NCI-H2227 treated with DMSO at 0.1 percent for 48 hours (cell line): Measurements from ENCODE around the gene TLE3.

Experiments
- DNase-seq: peaks from one replicate; lab custom pipeline; 2025; lab: John Stamatoyannopoulos, UW

The TLE3 gene

GRCh38 chr15:70083946-70084345, 13.8 kb downstream of the TLE3 start:
- DNase-seq = no peak

DNA sequence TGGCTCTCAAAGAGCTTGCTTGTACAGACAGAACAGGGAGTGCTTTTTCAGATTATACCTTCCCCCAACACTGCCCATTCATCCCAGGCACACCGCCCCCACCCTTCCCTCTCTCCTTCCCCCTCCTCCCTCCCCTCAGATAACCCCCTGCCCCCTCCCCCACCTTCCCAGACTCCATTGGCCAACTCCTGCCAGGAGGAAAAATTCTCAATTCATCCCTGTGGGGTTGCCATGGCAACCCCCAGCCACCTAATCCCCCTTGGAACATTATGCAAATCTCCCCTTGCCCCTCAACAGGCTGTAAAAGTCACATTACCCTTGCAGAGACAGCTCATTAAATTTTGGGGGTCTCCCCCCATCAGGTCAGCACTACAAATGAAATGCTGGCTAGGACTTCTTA, 14.3 kb downstream of the TLE3 start:
- no peak for DNase-seq

DNA sequence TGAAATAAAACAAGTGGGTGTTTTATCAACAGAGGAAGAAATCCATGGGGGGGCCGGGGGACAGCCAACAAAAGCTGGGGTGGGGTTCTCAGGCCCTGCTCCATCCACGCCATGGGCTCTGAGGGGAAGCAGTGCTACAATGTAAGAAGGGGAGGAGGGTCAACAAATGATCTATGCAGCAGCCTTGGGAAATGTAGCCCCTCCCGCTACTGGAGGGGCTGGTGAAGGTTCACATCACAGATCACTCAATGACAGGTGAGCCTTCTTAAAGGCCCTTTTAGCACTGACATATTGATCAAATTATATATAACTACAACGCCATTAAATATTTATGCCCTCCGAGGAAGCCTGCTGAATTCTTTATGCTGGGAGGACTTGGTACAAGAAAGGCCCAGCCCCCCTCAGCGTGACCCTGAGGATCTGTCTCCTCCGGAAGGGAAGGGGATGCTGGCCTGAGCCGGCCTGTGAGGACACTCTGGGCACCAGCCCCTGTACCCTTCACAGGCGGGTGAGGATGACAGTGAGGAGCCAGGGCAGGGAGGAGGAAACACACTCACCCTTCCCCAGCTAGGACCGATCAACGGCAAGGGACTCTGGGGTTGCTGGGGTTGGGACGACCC, 15.3 kb downstream of the TLE3 start:
- no peak for DNase-seq

GRCh38 chr15:70081612-70082011, 16.1 kb downstream of the TLE3 start:
- DNase-seq = no peak

- DNase-seq = no peak
Measured at GRCh38 chr15:70080347-70080746, 17.4 kb downstream of the TLE3 start.

DNA sequence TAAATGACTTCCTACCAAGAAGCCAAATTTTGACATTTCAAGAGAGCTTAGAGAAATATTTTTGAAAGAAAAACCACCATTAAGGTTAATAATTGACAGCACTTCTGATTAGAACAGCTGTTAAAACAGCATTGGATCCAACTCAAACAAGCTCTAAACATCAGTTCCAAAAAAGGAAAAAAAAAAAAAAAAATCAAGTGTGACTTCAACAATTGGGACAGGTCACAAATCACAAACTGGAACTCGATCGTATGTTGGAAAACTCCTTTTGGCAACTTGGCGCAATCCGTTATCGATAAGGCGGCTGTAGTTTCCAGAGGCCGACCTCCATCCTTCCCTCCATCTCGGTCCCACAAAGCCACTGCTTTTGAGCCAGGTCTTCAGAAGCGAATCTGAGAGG, 17.8 kb downstream of the TLE3 start:
- no peak for DNase-seq

GRCh38 chr15:70078578-70079417, 18.9 kb downstream of the TLE3 start:
- no peak for DNase-seq

DNA sequence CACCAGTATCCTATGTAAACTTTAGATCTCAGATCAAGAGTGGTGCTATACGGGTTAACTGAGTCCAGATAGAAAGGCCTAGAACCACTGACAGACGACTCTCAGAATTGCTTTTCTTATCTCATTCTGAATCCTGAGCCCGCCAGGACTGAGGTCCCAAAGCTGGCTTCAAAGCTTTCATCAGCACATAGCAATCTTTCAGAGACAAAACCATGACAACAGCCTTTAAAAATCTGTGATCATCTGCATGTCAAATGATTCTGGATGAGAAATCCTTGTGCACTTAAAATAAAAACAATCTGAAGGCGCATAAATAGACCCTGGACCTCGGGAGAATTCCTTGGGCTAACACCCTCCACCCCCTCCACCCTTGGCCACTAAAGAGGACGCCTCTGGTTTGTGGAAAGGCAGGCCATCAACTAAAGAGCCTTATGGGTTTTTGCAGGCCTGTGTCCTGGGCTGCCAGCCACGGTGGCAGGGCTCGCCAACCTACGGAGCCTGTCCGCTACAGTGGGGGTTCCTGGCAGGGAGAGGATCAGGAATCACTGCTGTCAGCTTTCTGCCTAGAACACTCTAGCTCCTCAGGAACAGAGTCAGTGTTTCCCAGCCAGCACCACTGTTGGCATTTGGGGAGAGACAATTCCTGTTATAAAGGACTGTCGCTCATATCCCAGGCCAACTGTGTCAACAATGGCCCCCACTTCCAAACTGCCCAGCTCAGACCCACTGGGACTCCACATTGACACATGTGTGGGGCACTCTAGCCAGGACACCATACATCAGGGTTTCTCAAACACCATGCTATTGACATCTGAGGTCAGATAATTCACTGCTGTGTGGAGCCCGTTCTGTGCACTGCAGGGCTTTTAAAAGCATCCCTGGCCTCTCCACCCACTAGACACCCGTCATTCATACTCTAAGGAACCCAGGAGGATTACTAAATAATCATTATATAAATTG, 20.2 kb downstream of the TLE3 start:
- DNase-seq = no peak

DNA sequence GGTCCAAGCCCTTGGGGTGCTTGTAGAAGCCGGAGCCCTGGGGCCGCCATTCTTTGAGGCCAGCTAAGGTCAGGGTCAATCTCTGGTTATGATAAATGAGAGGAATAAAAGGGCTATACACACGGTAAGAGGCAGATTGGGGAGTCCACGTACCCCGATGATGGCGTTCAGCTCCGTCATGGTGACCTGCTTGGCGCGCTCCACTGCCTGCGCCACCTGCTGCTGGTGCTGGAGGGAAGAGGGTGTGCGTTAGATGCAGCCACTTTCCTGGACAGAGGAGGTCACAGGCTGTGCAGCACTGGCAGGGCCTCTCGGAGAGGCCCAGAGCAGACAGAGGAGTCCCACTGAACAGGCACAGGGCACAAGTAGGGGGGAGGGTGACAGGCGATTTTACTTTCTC, 23.3 kb downstream of the TLE3 start:
- DNase-seq = no peak

- DNase-seq = no peak
Measured at GRCh38 chr15:70072479-70072878, 25.2 kb downstream of the TLE3 start.

DNA sequence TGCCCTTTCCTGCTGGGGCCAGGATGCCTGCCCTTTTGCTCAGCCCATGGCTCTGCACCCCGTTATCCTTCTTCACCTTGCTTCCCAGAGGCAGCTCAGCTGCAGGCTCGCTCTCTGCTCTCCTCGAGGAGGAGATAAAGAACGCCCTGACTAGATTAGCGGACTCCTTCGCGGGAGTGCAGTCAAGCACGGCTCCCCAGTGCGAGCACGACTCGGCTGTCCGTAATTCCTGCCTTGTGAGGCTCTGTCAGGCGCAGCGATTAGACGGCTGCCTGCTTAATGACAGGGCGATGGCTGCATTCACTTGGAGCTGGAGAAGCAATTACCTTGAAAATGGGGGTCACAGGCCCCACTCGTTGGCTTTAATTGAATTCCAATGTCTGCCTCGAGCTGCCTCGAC, 25.9 kb downstream of the TLE3 start:
- peak; percentile 63 for DNase-seq

DNA sequence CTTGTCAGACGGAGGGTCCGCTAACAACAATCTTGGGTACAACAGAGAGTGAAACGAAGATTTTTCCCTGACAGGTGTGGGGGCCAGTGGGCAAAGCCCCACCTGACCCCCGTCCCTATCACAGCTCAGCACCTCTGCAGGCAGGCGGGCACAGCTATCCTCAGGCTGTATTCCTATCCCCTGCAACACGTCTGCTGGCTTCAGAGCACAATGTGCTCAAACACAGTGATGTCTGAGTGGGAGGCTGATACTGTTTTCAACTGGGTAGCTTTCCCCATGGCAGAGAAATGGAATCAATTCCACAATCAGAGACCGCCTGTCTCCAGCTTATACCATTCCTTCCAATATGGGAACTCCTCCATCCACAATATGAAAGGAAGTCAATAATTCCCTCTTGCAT, 28.0 kb downstream of the TLE3 start:
- no peak for DNase-seq

DNA sequence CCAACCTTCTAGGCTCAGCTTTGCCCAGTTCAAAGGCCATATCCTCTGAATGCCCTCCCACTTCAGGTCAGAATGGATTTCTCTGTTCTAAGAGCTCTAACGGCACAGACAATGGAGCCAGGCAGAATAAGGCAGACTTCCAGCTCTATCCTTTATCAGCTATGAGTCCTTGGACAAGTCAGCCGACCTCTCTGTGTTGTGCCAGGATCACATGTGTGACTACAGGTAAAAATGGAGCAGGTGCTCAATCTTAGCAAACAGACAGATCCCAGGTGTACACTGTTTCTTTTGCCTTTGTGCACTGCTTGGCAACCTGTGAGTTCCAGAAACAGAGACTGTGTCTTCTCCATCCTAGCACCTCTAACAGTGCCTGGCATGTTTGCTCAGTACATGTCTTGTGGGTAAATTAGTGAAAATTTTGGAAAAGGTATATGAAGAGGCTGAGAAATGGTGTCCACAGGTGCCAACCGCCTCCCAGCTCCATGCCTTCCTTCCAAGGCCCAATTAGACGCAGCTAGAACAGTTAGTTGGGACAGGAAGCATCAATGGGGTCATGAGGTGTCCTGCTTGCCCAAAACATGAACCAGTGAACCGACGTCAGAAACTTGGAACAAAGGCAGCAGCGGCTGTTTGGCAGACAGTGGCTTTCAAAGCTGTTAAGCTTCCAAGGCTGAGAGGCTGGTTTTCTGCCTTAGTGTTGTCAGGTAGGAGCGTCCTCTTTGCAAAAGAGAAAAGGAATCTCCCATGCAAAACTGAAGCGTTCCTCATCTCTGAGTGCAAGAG, 28.7 kb downstream of the TLE3 start:
- no peak for DNase-seq

DNA sequence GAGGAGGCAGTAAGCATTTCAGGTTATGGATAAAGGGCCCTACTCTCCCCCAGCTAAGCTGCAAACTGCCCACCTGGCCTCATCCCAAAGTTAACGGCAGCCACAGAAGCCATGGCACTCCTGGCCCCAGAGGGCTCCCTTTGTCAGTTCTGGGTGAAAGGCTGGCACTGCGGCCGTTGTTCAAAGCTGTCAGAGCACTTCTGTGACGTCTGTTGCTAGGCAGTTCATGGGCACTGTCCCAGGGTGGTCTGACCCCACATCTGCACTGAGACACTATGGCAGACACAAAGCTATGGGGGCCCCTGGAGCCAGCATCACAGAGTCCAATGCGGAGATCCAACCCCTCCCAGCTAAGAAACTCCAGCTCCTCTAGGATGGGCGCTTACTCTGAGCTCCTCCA, 30.0 kb downstream of the TLE3 start:
- no peak for DNase-seq

- DNase-seq = no peak
Measured at GRCh38 chr15:70067011-70067410, 30.7 kb downstream of the TLE3 start.

DNA sequence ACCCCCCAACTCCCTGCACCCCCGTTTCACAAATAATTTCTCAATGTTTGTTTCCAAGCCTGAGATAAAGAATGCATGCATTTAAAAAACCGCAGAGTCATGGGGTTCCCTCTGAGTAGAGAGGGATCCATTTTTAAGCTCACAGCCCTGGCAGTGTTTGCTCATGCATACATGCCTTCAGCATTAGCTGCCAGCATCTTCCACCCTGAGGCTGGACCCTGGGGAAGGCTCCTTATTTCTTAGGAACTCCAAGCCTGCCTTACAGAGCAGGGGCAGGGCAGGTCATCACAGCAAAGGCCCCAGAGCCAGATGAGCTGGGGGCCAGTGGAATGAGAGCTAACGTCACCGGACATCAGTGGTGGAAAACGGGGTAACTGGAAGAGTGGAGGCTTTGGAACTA, 31.3 kb downstream of the TLE3 start:
- no peak for DNase-seq

- no peak for DNase-seq
Measured at GRCh38 chr15:70066004-70066403, 31.7 kb downstream of the TLE3 start.

- no peak for DNase-seq
Measured at GRCh38 chr15:70065006-70065722, 32.6 kb downstream of the TLE3 start.

DNA sequence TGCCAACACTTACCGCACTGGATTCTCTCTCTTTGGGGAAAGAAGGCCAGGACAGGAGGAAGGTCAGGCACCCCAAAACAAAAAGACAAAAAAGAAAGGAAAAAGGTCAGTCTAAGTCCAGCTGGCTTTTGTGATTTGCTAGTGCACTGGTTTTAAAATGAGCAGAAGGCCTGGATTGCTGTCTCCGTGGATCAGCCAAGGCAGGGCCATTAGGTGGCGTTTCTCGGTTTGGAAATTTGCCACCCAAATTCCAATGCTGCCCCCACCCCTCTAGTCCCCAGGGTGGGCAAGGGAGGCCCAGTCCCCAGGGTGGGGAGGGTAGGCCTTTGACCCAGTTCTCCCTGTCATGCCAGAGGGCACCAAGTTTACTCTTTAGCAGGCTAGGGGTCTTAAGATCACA, 33.3 kb downstream of the TLE3 start:
- DNase-seq = no peak

- no peak for DNase-seq
Measured at GRCh38 chr15:70063980-70064379, 33.7 kb downstream of the TLE3 start.

- no peak for DNase-seq
Measured at GRCh38 chr15:70063261-70063925, 34.3 kb downstream of the TLE3 start.
